Hematopoietic multipotent progenitor cell treated with erythropoietin and hydrocortisone succinate and interleukin-3 and kit ligand, for 6 days (in vitro differentiated cells): Measurements from ENCODE around the gene APPL2.

ENCODE experiments used
- DNase-seq: peaks from one replicate; pipeline ENCODE4 v3.0.0-alpha.2; 2015

APPL2 gene

DNA sequence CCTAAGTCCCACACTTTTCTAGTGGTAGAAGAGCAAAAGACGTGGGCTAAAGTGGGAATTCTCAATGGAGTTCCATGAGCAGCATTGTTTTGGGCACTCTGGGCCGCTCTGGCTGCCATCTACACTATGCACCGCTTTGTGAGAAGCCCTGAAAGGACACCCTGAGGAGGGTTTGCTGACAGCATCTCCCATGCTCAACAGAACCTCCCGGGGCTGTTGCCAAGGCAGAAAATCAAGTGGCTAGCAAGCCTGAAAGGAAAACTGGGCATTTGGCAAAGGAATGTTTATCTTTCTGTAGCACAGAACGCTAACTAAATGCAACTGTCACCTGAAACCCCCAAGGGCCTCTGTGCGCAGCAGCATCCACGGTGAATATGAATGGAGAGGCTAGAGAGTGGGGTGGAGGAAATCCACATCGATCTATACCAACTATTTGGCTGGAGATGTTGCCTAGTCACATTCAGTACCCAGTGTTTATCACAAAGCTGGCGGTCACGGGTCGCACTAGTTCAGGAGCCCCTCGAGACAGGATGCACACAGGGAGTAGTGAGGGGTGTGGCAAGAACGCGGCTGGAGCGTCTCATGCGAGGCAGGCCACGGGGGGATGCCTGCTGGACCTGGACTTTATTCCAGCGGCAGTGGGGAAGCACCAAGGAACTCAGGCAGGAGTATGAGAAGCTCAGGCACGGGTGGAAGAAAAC, 14.2 kb downstream of the APPL2 start:
- no peak for DNase-seq

DNA sequence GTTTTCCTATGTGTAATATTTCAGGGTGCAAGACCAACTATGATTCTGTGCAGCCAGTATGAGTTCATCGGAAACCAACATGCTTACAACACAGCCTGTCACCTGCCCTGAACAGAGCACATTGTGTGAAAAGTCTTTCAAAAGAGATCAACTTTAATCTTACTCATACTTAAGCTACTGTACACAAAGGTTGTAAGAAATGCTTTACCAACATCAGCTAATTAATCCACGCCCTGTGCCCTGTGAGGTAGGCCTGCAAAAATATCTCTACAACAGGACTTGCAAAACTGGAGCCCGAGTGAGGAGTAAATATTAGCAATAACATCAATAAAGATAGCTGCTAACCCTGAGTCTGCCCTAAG, 15.1 kb downstream of the APPL2 start:
- DNase-seq: no peak

DNA sequence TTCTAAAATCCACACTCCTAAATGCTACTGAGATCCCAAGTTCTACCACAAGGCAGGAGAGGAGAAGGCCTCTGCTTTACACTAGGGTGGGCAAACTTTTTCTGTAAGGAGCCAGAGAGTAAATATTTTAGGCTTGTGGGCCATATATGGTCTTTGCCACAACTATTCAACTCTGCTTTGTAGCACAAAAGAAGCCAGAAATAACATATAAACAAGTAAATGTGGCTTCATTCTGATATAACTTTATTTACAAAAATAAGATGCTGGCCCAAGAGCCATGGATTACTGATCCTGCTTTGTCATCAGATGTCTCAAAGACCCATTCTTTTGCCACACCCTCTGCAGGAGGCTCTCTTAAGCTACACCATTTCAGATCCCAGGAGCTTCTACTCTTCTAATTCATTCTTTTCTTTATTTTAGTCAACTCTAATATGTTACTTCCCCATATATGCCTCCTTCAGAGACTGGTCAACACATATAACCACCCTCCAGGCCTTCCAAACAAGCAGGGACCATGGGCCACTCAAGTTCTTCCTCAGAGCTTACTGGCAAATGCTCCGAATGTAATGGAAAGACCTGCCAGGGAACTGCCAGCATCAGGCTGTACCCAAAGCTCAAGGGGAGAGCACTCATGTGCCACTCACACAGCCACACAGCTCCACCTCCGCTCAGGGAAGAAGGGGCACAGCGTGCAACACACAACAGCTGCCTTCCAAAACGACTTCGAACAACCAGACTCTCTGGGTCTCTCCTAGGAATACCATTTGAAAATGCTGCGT, 15.6 kb downstream of the APPL2 start:
- DNase-seq: no peak

DNA sequence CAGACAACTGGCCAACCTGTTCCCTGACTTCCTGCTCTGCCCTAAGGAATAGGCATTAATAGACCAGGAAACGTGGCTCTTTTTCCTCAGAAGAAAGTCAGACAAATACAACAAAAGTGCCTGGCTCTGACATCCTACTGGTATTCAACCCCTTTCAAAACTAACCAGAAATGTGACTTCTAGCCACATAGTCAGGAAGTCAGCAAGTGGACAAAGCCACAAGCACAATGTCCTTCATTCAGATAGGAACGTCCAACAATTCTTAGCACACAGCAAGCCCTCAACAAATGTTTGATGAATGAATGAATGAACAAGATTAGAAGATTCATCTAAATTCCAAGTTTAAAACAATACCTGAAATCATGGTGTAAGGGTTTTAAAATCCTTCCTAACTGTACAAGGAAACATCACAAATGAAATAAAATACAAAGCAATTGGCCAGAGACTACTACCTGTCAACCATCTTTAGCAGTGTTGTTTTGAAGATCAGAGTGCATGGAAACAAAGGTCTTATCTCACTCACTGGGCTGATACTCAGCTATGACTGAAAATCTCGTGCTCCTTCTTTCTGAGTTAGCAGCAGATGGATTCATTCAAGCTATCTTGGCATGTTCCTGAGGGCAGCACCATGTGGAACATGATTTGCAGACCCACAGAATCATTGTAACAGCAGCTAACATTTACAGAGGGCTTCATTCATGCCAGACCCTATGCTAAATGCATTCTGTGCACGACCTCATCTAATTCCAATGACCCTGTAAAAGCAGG, 16.5 kb downstream of the APPL2 start:
- no peak for DNase-seq

DNA sequence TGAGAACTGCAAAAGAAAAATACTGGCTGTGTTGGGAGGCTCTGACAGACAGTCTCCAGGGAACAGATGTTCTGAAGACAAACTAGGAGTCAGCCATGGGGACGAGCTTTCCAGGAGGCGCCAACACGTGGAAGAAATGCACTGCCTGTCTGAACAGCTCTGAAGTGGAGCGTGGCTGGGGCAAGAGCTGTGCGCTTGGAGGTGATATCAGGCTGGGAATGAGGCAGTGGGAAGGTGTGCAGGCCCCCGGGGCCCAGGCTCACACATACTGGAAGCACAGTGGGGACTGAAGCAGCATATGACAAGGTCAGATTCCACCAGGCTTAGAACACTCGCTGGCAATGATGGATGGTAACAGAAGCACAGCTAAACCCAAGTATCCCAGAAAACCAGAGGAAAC, 17.5 kb downstream of the APPL2 start:
- DNase-seq: no peak

DNA sequence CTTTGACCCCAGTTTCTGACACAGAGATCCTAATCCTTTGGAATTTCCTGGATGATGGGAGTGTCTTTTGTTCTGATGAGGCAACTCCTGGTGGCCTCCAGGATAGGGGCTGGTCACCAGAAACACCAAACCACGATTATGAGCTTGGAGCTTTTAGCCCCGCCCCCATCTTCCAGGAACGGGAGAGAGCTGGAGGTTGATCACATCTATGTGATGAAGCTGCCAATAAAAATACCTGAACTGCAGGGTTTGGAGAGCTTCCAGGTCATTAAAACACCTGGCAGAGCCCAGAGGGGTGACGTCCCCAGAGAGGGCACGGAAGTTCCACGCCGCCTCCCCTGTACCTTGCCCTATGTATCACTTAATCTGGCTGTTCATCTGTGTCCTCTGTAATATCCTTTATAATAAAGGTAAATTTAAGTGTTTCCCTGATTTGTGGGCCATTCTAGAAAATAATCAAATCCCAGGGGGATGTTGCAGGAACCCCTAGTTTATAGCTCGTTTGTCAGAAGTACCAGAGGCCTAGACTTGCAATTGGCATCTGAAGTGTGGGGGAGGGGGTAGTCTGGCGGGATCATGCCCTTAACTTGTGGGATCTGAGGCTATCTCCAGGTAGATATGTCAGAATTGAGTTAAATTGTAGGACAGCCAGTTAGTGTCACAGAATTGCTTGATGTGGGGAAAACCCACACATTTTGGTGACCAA, 21.2 kb downstream of the APPL2 start:
- DNase-seq: no peak

DNA sequence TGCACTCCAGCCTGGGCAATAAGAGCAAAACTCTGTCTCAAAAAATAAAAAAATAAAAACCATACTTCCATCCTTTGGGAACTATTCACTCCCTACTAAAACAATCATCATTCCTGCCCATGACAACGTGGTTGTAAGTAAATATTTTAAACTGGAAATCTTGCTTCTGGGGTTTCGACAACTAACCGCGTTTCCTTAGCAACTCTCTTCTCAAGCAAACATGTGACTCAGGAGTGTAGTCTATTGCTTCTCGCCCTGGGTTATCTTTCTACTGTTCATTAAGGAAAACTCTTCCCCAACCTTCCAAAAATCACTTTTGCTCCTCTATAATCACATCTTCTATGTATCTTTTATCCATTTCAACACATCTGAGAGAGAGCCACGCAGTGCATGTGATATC, 21.8 kb downstream of the APPL2 start:
- DNase-seq: no peak

DNA sequence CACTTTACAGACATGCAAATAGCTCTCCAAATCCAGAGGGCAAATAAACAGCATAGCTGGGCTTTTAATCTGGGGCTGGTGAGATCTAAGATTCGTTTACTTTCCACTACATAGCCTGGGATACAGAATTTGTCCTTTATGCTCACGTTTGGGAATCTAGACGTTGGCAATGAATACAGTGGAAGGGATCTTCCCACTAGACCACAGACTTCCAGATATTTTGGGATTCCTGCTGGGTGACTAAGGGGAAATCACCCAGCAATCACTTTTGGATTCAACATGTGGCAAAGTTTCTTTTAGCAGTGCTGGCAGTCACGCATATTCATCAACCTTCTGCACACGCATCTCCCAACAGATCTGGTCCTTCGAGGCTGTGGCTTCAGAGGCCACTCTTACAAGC, 23.5 kb downstream of the APPL2 start:
- DNase-seq: no peak

DNA sequence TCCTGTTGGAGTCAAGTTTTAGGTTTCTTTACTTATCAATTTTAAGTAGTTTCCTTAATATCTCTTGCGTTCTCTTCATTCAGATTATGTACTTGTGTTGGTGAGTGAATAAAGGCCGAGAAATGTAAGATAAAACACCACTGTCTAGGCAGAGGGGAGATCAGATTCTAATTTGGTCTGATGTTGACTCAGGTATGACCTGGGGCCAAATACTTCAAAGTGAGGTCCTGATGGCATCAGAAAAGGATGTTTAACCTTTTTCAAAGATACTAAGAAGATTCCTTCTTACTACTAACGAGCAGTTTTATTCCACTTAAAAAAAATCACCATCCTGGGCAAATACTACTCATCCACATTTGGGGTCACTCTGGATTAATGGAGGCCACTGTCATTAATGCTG, 26.9 kb downstream of the APPL2 start:
- DNase-seq: no peak

DNA sequence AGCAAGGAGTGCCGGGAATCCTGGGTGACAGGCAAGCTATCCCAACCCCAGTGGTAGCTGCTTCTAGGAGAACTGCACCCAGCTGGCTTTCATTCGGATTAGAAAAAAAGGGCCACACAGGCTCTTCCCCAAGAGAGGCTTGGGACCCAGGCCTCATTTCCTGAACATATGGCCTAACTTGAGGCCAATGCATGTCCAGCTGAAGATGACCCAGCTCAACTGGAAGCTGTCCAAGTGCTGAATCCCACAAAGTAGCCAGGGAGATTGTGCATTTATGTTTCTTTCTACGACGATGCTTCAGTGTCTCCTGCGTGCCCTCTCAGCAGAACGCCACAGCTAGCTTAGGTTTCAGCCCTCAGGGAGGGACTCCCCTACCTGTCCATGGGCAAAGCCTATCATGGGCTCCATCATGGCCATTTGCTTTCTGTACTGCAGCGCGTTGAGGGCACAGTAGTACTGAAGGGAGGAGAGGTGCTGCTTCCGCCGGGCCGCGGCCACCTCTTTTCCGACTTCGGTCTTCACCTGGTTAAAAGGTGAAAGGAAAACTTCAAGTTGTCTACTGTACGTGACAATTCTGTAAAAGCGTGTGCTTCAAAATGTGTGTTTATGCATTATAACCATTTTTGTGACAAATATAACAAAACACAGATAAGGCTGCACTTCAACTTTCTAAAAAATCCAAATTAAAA, 29.1 kb downstream of the APPL2 start:
- DNase-seq: no peak

DNA sequence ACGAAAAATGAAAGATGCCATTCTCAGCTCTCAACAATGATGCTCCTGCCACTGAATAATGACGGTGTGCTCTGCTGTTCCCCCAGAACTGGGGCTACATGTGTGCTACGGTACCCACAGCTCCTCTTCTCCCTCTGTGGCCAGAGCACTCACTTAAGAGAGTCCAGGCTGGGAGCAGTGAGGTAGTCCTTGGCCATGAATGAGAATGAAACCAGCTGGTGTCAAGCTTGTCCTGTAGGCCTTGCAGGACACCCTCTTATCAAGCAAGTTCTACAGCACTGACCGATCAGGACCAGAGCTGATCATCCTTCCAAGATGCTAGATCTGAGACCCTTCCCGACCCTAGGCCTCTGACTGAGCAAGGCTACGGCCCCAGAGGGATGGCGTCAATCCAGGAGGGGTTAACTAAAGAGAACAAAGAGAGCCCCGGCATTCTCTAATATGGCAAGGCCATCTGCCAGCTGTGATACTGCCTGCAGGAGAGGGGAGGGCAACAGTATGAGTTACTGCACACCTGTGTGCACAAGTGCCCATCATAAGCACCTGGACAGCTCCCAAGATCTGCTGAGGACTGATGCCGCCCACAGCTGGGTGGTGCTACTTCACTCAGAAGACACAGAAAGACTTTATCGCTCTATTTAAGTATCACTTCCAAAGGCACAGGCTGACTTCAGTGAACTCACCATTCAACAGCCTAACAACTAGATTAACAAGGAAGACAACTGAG, 30.5 kb downstream of the APPL2 start:
- no peak for DNase-seq

DNA sequence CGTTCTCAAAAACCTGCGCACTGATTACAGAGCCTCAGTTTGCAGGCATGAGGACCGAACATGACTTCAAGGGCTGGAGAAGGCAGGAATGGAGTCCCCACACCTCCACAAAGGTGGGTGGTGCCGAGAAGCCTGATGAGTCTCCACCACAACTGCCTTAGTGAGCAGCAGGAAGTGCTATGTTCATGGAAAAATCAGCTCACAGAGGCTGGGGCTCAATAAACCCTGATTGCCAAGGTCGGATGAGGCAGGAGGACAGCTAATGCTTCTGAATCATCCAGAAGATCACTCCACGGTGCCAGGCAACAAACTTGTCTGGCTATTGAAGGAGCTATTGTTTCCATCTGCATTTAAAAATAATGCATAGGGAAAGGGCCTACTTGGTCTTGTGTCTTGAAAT, 31.1 kb downstream of the APPL2 start:
- DNase-seq: no peak

DNA sequence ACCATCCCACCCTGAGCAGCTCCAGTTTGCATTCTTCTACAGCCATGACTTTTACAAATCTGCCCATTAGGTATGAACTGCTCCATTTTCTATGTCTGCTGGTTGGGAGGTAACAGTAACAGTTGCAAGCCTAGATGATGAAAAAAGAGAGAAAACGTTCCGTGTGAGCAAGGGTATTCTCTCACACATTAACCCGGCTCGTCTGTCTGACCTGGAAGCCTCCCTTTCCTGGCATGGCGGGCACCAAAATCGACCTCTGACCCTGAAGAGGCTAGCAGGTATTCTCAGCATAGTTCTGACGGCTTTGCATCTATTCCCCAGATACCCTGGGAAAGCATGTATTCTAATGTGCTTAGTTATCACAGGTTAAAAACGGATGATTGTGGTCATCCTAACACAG, 31.8 kb downstream of the APPL2 start:
- no peak for DNase-seq

DNA sequence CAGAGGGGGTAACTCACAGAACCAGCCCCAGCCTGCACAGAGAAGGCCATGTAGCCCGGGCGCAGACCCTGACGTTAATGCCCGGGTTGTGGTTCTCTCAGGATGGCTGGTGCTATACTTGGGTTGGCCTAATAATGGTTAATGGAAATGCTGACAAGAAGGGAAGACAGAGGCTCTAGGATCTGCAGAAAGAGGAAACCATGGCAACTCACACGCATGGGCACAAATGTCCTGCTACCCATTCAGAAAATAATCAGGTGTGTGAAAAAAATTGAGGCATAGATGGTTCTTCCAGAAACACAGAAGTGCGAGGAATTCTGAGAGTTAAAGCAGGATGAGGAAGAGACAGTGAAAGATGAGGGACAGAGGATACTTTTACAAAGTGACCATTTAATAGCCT, 33.8 kb downstream of the APPL2 start:
- DNase-seq: no peak

DNA sequence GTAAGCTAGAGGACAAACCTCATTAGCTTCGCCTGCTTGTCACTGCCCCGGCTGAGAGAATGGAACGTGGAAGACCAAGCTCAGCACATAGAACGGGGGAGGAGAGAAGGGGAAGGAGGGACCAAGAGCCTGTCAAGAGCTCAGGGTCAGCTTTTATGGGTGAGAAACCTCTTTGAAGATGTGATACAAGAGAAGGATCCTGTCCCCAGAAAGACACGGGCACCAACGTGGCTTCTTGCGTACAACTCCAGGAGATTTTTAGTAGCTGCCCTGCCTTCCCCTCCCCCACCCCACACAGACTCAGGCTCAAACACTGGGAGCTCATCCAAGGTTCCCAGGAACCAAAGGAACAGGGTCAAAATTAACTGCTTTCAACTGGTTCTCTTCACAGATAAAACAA, 34.7 kb downstream of the APPL2 start:
- no peak for DNase-seq

DNA sequence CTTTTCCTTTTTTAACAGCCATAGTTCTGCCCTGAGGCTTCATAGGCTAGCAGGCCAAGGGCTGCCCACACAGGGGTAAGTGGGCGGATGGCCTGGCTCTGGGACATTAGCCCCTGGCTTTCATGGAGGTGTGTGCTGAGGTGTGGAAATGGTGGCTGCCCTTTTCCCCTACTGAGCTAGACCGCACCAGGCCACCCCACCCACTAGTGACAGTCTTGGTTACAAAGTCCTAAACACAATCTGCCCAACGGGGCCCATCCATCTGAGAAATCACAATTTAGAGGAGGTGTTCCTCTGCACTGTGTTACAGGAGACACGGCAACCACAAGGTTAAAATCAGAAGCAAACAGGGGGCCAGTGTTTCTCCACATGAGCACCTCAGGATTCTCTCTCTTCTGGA, 35.6 kb downstream of the APPL2 start:
- no peak for DNase-seq

DNA sequence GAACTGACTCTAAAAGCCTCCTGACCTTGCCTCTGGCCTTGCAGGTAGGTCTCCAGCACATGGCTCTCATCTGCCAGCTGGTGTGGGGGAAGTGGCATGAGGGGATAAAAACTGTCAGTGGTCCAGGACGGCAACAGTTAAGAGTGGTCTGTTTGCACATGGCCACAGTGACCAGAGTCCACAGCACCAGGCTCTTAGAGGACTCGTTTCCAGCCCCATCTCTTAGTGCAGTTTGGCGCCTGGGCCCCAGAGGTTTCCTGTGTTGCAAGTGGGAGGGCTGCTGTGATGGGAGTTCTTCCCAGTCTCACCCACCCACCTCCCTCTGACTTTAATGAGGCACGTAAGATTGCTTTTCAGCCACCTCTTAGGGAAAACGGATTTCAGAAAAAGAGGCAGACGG, 37.0 kb downstream of the APPL2 start:
- DNase-seq: no peak

DNA sequence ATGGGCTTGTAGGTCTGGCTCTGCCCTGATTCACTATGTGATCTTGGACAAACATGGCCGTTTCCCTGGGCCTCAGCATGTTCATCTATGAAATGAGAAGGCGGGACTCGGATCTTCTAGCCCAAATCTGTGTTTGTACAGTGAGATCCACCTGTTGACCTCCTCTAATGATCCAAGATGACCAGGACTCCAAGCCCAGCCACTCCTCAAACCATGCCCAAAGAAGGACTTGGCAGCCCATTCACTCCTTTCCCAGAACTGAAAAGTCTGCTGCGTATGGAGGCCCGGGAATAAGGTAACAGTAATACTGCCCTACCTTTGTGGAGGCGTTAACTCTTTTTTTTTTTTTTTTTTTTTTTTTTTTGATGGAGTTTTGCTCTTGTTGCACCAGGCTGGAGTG, 39.9 kb downstream of the APPL2 start:
- no peak for DNase-seq

DNA sequence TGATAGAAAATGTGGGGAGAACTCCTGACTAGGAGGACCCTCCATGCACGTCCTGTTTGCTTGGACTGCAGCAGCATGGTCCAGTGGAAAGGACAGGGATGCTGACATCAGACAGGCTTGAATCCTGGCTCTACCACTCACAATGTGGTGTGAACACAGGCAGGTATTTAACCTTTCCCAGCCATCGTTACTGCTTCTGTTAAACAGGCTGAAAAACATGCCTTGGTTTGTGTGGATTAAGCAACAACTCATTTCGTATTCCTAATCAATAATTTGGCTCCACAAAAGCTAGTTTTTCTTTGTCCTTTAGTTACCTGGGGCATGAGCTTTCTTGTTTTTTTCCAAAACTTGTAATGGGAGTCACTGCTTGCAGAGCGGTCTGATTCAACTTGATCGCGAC, 41.0 kb downstream of the APPL2 start:
- DNase-seq: no peak

DNA sequence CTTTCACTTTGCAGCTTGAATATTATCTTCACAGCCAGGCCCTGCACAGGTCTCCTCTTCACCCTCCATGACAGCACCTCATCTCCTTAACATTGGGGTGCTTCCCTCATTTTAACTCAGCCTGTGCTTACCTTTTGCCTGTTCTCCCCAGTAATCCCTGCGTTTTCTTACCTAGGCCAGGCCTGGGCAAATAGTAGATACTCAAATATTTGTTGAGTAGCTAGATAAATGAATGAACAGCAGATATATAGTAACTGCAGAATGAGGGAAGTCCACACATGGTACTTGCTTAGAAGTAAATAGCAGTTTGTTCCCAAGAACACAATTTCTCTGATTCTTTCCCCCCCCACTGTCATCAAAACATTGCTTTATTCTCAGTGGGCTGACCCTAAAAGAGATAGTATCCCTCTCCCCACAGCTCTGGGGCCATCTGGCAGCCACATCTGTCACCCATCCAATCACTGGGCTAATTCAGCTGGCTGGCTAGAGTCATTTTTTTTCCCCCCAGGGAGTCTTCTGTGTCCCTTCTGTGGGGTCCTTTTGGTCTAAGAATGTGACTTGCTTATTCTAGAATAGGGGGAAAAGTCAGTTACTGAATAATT, 43.2 kb downstream of the APPL2 start:
- no peak for DNase-seq

DNA sequence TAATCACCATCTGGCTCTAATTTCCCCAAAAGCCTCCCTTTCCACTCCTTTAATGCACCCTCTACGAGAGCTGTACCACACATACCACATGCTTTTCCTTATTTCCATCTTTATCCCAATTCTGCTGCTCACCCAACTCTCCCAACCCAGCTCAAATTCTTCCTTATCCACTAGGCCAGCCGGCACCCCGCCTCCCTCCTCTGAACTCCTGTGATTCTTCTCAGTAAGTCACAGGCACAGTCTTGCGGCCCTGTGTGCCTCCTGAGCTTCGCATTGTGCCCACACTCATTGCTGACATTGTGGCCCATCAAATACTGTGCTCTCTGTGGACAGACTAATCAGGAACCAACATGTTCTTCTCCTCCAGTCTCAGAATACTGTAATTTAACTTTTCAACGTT, 45.4 kb downstream of the APPL2 start:
- DNase-seq: no peak

DNA sequence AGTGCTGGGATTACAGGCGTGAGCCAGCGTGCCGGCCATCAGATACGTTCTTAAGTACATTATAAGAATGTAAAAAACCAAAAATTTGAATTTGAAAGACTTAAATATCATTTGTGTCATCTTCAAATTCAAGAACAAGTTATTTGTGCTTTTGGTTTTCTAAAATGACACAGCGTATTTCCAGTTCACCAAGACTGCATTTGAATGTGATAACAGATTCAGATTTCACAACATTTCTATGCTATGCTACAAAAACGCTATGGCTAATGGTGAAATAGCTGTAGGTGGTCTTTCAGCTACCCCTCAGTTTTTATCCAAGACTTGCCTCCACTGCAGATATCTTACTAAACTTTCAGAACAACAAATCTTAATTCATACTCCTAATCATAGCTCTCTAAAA, 46.7 kb downstream of the APPL2 start:
- no peak for DNase-seq
